Erythroblast (primary cell): Measurements from ENCODE around the gene STRBP.

Experiments used
- DNase-seq, 2 experiments: peaks; one replicate each; lab custom pipeline; 2025; lab: John Stamatoyannopoulos, UW
- GATA1 ChIP-seq: IDR thresholded peaks from 2 replicates; pipeline ENCODE4 v1.6.1; 2011; ENCODE audit warnings: low read depth, mild to moderate bottlenecking, control low read depth, low read length, moderate library complexity
- POLR2A ChIP-seq: IDR thresholded peaks from 2 replicates; pipeline ENCODE4 v1.6.1; 2011; ENCODE audit warnings: mild to moderate bottlenecking, low read length

STRBP gene

GRCh38 chr9:123112015-123112975 lies 156.1 kb downstream of the STRBP start:
- TF ChIP-seq GATA1 (no peak), POLR2A (no peak)
- no peak for DNase-seq

- no peak for DNase-seq
- no peak for TF ChIP-seq POLR2A
- TF ChIP-seq GATA1: no peak
These were observed 156.9 kb downstream of the STRBP start for GRCh38 chr9:123111427-123112014.

DNA sequence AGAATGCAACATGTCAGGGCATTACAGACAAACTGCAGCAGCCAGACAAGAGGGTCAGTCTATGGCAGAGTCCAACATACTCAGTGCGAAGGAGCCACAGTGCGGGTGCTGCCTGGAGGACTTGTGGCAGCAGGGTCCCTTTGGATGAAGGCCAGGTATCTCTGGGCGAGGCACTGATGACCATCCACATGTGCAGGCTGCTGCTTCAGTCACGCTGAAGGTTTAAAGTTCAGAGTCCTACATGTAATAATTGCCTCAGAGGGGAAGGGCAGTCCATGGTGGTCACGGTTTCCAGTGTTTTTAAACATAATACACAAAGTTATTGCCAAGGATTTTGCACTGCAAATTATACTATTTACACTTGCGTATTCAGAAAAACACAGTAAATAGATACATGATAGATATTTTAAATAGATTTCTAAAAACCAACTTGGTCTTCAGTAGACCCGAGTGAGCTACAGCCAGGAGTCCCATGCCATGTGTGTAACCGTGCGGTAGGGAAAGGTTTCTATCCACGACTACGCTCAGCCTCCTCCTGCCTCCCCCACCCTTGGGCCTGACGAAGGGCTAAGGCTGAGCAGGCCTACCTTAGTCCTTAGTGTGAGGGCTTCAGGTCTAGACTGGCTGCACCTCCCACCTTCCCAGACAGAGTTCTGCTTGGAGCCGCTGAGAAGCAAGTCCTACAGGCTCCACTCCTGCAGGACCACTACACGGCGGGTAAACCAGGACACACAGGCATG lies 158.7 kb downstream of the STRBP start:
- DNase-seq: no peak
- TF ChIP-seq POLR2A: no peak
- TF ChIP-seq GATA1: no peak

DNA sequence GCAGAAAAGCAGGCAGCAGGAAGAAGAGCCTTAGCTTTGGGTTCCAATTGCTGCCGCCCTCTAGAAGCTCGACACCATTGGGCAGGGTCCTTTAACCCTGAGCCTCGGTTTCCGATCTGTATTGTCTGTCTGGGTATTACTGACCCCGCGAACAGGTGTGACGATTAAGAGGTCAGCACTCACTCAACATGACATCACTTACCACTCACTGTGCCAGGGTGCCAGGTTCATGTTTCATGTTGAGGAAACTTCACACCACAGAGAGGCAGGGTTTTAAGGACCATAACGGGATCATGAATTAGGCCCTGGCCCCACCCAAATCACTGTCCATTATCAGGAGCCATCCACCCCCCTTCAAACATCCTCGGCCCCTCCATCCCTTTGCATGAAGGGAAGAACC lies 159.4 kb downstream of the STRBP start:
- DNase-seq: no peak
- TF ChIP-seq POLR2A (no peak), GATA1 (no peak)

GRCh38 chr9:123107639-123108285 lies 160.6 kb downstream of the STRBP start:
- no peak for DNase-seq

DNA sequence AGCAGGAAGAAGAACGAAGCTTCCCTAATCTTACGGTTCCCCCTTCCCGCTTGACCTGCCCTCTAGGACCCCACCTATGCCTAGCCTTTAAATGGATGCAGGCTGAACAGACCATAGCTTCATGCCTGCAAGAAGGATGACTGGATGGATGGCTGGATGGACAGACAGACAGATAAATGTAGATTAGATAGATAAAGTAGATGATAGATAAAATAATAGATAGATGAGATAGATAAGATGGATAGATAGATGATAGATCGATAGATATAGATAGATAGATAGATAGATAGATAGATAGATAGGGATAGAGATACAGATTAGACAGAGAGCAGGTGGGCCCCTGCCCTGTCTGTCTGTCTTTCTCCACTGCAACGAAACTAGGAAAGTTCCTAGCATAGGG lies 162.9 kb downstream of the STRBP start:
- DNase-seq: no peak
- TF ChIP-seq POLR2A (no peak), GATA1 (no peak)

More at GRCh38 chr9:123107639-123108285, 160.6 kb downstream of the STRBP start:
- TF ChIP-seq POLR2A: no peak
- no peak for TF ChIP-seq GATA1

DNA sequence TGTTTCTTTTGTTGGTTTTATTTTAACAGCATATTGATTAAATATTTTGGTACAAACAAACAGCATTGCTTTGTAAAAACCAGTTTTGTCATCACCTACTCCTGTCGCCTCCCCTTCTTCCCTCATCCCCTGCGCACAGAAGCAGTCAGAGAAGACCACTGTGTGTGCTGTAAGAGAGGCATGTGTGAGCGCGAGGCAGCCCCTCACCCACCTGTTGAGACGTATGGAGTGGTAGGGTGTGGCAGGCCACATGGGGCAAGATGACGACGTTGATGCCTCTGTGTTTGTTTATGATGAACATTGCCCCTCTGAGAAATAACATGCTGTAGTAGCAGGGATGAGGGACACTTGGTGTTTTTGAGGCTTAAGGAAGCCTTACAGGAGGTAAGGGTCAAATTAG lies 163.6 kb downstream of the STRBP start:
- TF ChIP-seq POLR2A (no peak), GATA1 (no peak)
- no peak for DNase-seq

DNA sequence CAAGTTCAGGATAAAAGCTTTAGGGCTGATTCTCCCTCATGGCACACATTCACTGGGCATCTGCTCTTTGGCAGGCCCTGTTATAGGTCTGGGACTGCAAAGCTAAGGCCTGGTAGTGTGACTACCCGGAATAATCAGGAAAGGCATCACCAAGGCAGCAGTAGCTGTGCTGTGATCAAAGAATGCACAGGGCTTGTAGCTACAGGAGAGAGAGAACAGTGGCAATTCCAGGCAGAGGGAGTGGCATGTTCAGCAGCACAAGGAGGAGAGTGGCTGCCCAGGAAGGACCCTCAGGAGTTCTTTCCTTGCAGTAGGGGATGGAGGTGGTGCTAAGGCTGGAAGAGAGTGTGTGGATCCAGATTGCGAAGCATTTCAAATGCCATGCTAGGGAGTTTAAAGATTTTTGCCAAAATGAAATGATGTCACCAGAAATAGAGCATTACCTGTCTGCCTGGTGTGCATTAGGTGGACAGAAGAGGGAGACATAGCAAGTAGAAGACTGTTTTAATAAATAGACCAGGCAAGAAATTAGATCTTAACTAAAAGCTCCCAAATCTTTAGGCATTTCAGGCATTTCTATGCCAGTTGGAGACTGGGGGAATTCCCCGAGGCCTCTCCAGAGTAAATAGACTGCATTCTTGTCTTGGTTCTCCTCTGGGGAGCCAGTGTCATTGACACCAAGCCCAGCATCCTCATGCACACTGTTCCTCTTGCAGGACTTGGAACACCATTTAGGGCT lies 165.8 kb downstream of the STRBP start:
- peak in 1 of 2 experiments; percentile 18 for DNase-seq
- TF ChIP-seq GATA1 (no peak), POLR2A (no peak)

GRCh38 chr9:123099548-123099947 lies 168.8 kb downstream of the STRBP start:
- no peak for DNase-seq
- TF ChIP-seq POLR2A (no peak), GATA1 (no peak)

DNA sequence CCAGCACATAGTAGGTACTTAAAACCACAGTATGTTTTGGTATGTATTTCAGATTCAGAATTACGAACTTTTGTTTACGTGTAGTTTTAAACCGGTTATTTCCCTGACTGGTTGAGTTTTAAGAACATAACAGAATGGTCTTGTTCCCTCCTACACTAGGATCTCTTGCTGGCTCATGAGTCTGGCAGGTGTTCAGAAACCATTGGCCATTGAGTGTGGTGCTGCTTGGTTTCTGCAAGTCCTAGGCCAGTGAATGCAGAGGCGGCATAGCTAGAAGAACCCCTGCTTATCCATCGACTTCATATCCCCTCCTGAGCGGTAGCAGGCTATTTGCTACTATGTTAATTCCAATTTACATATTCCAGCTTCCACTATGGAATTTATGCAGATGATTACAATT lies 169.3 kb downstream of the STRBP start:
- DNase-seq: no peak
- TF ChIP-seq POLR2A (no peak), GATA1 (no peak)

GRCh38 chr9:123098096-123098459 lies 170.3 kb downstream of the STRBP start:
- TF ChIP-seq POLR2A (no peak), GATA1 (no peak)
- no peak for DNase-seq

GRCh38 chr9:123097430-123098095 lies 170.8 kb downstream of the STRBP start:
- DNase-seq: no peak
- TF ChIP-seq POLR2A (no peak), GATA1 (no peak)
